Mesothelial cell of epicardium (in vitro differentiated cells): ENCODE results near the gene LDHA. TPM values are rescaled to one million over a fixed set of nuclear protein-coding genes. Genes with fewer than 3 reads are reported as not detected.

Source experiments
- DNase-seq, 2 experiments: peaks; one replicate each; pipeline ENCODE4 v3.0.0; 2021; ENCODE audit warnings: low spot score in 2 of 2; ENCODE audit not compliant: unreplicated experiment in 2 of 2
- H3K27ac Mint-ChIP-seq: 2 replicates; pipeline ENCODE4 v1.8.0; 2021; ENCODE audit warnings: mixed read lengths
- H3K27me3 Mint-ChIP-seq: 2 replicates; pipeline ENCODE4 v1.8.0; 2021; ENCODE audit warnings: low read depth, mixed read lengths
- H3K36me3 Mint-ChIP-seq: 2 replicates; pipeline ENCODE4 v1.8.0; 2021; ENCODE audit warnings: mixed read lengths
- H3K4me1 Mint-ChIP-seq: 2 replicates; pipeline ENCODE4 v1.8.0; 2021; ENCODE audit warnings: mixed read lengths
- H3K4me3 Mint-ChIP-seq: 2 replicates; pipeline ENCODE4 v1.8.0; 2021; ENCODE audit warnings: mild to moderate bottlenecking, moderate library complexity, mixed read lengths
- H3K9me3 Mint-ChIP-seq: 2 replicates; pipeline ENCODE4 v1.8.0; 2021; ENCODE audit warnings: mixed read lengths
- CTCF ChIP-seq: fragments of 200-600 bp; sonication (generic); IDR thresholded peaks from one replicate; pipeline ENCODE4 v1.5.0; 2021; ENCODE audit warnings: antibody characterized with exemption; ENCODE audit not compliant: unreplicated experiment
- total RNA-seq: library from RNA; stranded (reverse); gene quantifications from 3 replicates; pipeline ENCODE4 v1.2.1, GENCODE V29; 2021

Gene LDHA
- total RNA-seq, 1 donor from 2014 or later = 439 TPM

- Mint-ChIP-seq H3K36me3 (peaks cover 18% of the 10 kb centered on the region), H3K27me3 (no peaks in the 10 kb centered on the region), H3K4me1 (peaks cover 5% of the 10 kb centered on the region), H3K27ac (no peak overlapping the region), H3K9me3 (no peaks in the 10 kb centered on the region), H3K4me3 (no peak overlapping the region)
- TF ChIP-seq CTCF = no peak
- no peak for DNase-seq
These were observed 14.4 kb downstream of the LDHA start for GRCh38 chr11:18408558-18409291.

- TF ChIP-seq CTCF = no peak
- Mint-ChIP-seq H3K4me3 (no peak overlapping the region), H3K36me3 (no peaks in the 10 kb centered on the region)
These were observed 22.1 kb downstream of the LDHA start for GRCh38 chr11:18416459-18416858.

GRCh38 chr11:18419040-18419439 lies 24.7 kb downstream of the LDHA start:
- Mint-ChIP-seq H3K4me1 (peaks cover 5% of the 10 kb centered on the region), H3K36me3 (no peaks in the 10 kb centered on the region), H3K4me3 (no peak overlapping the region), H3K9me3 (no peaks in the 10 kb centered on the region), H3K27ac (no peak overlapping the region), H3K27me3 (no peaks in the 10 kb centered on the region)
- no peak for TF ChIP-seq CTCF
- DNase-seq = no peak

More at GRCh38 chr11:18416459-18416858, 22.1 kb downstream of the LDHA start:
- no peak for DNase-seq
- no peak overlapping the region for H3K27ac Mint-ChIP-seq
- H3K27me3 Mint-ChIP-seq = no peaks in the 10 kb centered on the region
- peaks cover 9% of the 10 kb centered on the region for H3K4me1 Mint-ChIP-seq
- no peaks in the 10 kb centered on the region for H3K9me3 Mint-ChIP-seq

- no peak for TF ChIP-seq CTCF
- peaks cover 5% of the 10 kb centered on the region for H3K4me1 Mint-ChIP-seq
- peak overlapping the region; percentile 41 for H3K27ac Mint-ChIP-seq
- no peak for DNase-seq
- H3K36me3 Mint-ChIP-seq = no peaks in the 10 kb centered on the region
- H3K4me3 Mint-ChIP-seq = no peak overlapping the region
- no peaks in the 10 kb centered on the region for H3K9me3 Mint-ChIP-seq
- no peaks in the 10 kb centered on the region for H3K27me3 Mint-ChIP-seq
These were observed 25.7 kb downstream of the LDHA start for GRCh38 chr11:18420067-18420466.

GRCh38 chr11:18427240-18427639 lies 32.9 kb downstream of the LDHA start:
- DNase-seq = no peak
- Mint-ChIP-seq H3K27ac (no peak overlapping the region), H3K4me3 (no peak overlapping the region), H3K27me3 (no peaks in the 10 kb centered on the region), H3K4me1 (no peaks in the 10 kb centered on the region), H3K9me3 (no peaks in the 10 kb centered on the region), H3K36me3 (no peaks in the 10 kb centered on the region)
- TF ChIP-seq CTCF = no peak
